ENCODE results near the gene SH3YL1.

- TF ChIP-seq TAF1 (IDR thresholded peaks at IDR 0.05; ENCODE audit: low read depth, low read length) (no peak), POLR2AphosphoS5 (IDR thresholded peaks at IDR 0.05; ENCODE audit: low read depth, low read length) (no peak), PAX5 (IDR thresholded peaks at IDR 0.05; ENCODE audit: insufficient read depth, low read length, severe bottlenecking) (no peak), POLR2A (IDR thresholded peaks at IDR 0.05; ENCODE audit: low read depth, low read length) (no peak)
These were observed 47.2 kb upstream of the SH3YL1 start for GRCh38 chr2:310994-311393.

Data from GM12891 (cell line).